ENCODE results near the gene BBS4. TPM values are rescaled to one million over a fixed set of nuclear protein-coding genes. Genes with fewer than 3 reads are reported as not detected.

BBS4 gene
- total RNA-seq, 1 donor from 2014 or later: 17.7 TPM

GRCh38 chr15:72690938-72691337 lies 4.9 kb downstream of the BBS4 start:
- H3K4me2 ChIP-seq (ENCODE audit: low read length): no peak overlapping the region
- no peaks in the 10 kb centered on the region for H3K9me3 ChIP-seq (ENCODE audit: insufficient read depth, low read depth, low read length)
- H3K79me2 ChIP-seq (ENCODE audit: insufficient read depth, low read length): peaks cover 12% of the 10 kb centered on the region

GRCh38 chr15:72698938-72699337 lies 12.9 kb downstream of the BBS4 start:
- Histone ChIP-seq H4K20me1 (ENCODE audit: insufficient read depth, low read length) (peaks cover 12% of the 10 kb centered on the region), H3K9me3 (ENCODE audit: insufficient read depth, low read depth, low read length) (no peaks in the 10 kb centered on the region), H3K9ac (ENCODE audit: low read length) (no peak overlapping the region), H3K27ac (ENCODE audit: low read depth, low read length) (no peak overlapping the region), H3K4me3 (ENCODE audit: insufficient read depth, low read depth, low read length) (no peak overlapping the region), H3K4me2 (ENCODE audit: low read length) (no peak overlapping the region), H3K4me1 (ENCODE audit: insufficient read depth, low read length) (no peaks in the 10 kb centered on the region), H3K36me3 (ENCODE audit: insufficient read depth, low read length) (no peaks in the 10 kb centered on the region), H3K79me2 (ENCODE audit: insufficient read depth, low read length) (peaks cover 6% of the 10 kb centered on the region), H2AFZ (ENCODE audit: low read depth, low read length) (no peak overlapping the region), H3K27me3 (ENCODE audit: insufficient read depth, low read length) (no peaks in the 10 kb centered on the region)
- Mint-ChIP-seq H3K9me3 (ENCODE audit: unreplicated experiment) (no peaks in the 10 kb centered on the region), H3K4me3 (ENCODE audit: unreplicated experiment) (no peak overlapping the region), H3K36me3 (ENCODE audit: low read depth, unreplicated experiment) (no peaks in the 10 kb centered on the region), H3K27ac (ENCODE audit: unreplicated experiment) (no peak overlapping the region), H3K27me3 (ENCODE audit: low read depth, unreplicated experiment) (no peaks in the 10 kb centered on the region), H3K4me1 (ENCODE audit: low read depth, unreplicated experiment) (no peaks in the 10 kb centered on the region)
- TF ChIP-seq EZH2 (IDR thresholded peaks at IDR 0.05; ENCODE audit: insufficient read depth, low read length) (no peak), CTCF (IDR thresholded peaks at IDR 0.05; ENCODE audit: insufficient read depth, low read depth, low read length) (no peak)
- FAIRE-seq (no peak), DNase-seq (ENCODE audit: low read depth) (no peak)

More at GRCh38 chr15:72690938-72691337, 4.9 kb downstream of the BBS4 start:
- Histone ChIP-seq H4K20me1 (ENCODE audit: insufficient read depth, low read length) (no peaks in the 10 kb centered on the region), H3K27me3 (ENCODE audit: insufficient read depth, low read length) (no peaks in the 10 kb centered on the region), H3K9ac (ENCODE audit: low read length) (no peak overlapping the region), H3K27ac (ENCODE audit: low read depth, low read length) (no peak overlapping the region), H2AFZ (ENCODE audit: low read depth, low read length) (no peak overlapping the region), H3K36me3 (ENCODE audit: insufficient read depth, low read length) (no peaks in the 10 kb centered on the region), H3K4me1 (ENCODE audit: insufficient read depth, low read length) (no peaks in the 10 kb centered on the region), H3K4me3 (ENCODE audit: insufficient read depth, low read depth, low read length) (no peak overlapping the region)
- Mint-ChIP-seq H3K27ac (ENCODE audit: unreplicated experiment) (no peak overlapping the region), H3K27me3 (ENCODE audit: low read depth, unreplicated experiment) (no peaks in the 10 kb centered on the region), H3K36me3 (ENCODE audit: low read depth, unreplicated experiment) (no peaks in the 10 kb centered on the region), H3K4me1 (ENCODE audit: low read depth, unreplicated experiment) (no peaks in the 10 kb centered on the region), H3K4me3 (ENCODE audit: unreplicated experiment) (no peak overlapping the region), H3K9me3 (ENCODE audit: unreplicated experiment) (no peaks in the 10 kb centered on the region)
- FAIRE-seq: no peak
- no peak for DNase-seq (ENCODE audit: low read depth)
- TF ChIP-seq CTCF (IDR thresholded peaks at IDR 0.05; ENCODE audit: insufficient read depth, low read depth, low read length): no peak
- no peak for TF ChIP-seq EZH2 (IDR thresholded peaks at IDR 0.05; ENCODE audit: insufficient read depth, low read length)

GRCh38 chr15:72700076-72700475 lies 14.1 kb downstream of the BBS4 start:
- H3K27ac Mint-ChIP-seq (ENCODE audit: unreplicated experiment): no peak overlapping the region
- TF ChIP-seq EZH2 (IDR thresholded peaks at IDR 0.05; ENCODE audit: insufficient read depth, low read length): no peak
- TF ChIP-seq CTCF (IDR thresholded peaks at IDR 0.05; ENCODE audit: insufficient read depth, low read depth, low read length): no peak
- DNase-seq (ENCODE audit: low read depth): no peak
- Histone ChIP-seq H2AFZ (ENCODE audit: low read depth, low read length) (no peak overlapping the region), H3K36me3 (ENCODE audit: insufficient read depth, low read length) (no peaks in the 10 kb centered on the region), H3K27ac (ENCODE audit: low read depth, low read length) (no peak overlapping the region), H3K4me1 (ENCODE audit: insufficient read depth, low read length) (no peaks in the 10 kb centered on the region), H3K27me3 (ENCODE audit: insufficient read depth, low read length) (no peaks in the 10 kb centered on the region), H3K79me2 (ENCODE audit: insufficient read depth, low read length) (peaks cover 6% of the 10 kb centered on the region), H3K9ac (ENCODE audit: low read length) (no peak overlapping the region), H4K20me1 (ENCODE audit: insufficient read depth, low read length) (peaks cover 14% of the 10 kb centered on the region), H3K4me2 (ENCODE audit: low read length) (no peak overlapping the region), H3K9me3 (ENCODE audit: insufficient read depth, low read depth, low read length) (no peaks in the 10 kb centered on the region), H3K4me3 (ENCODE audit: insufficient read depth, low read depth, low read length) (no peak overlapping the region)
- no peak overlapping the region for H3K4me3 Mint-ChIP-seq (ENCODE audit: unreplicated experiment)
- FAIRE-seq: no peak
- H3K9me3 Mint-ChIP-seq (ENCODE audit: unreplicated experiment): no peaks in the 10 kb centered on the region
- H3K27me3 Mint-ChIP-seq (ENCODE audit: low read depth, unreplicated experiment): no peaks in the 10 kb centered on the region
- H3K4me1 Mint-ChIP-seq (ENCODE audit: low read depth, unreplicated experiment): no peaks in the 10 kb centered on the region
- no peaks in the 10 kb centered on the region for H3K36me3 Mint-ChIP-seq (ENCODE audit: low read depth, unreplicated experiment)

Measured in astrocyte (in vitro differentiated cells and primary cell).